ENCODE data around the gene SLC9A9.
"Not testable (repeated sequence)": the region's sequence is repeated elsewhere in the genome, so short reads cannot be mapped to it uniquely, and the experiment has no call there.

SLC9A9 gene

DNA sequence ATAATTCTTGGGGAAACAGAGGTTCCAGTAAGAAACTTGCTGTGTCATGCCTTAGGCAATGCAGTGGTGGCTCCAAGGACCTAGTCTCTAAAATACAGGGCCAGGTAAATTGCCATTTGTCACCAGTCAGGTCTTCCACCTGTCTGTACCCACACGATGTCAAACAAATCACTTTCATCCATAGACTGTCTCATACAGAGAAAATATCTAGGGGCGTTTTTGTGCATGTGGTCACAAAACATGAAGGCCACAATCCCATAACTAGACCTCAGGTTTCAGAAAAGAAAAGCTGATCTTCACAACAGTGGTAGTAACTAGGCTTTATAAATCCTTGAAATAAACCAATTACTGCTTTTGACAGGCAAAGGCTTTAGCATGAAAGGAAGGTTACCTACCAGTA is 92.3 kb downstream of the SLC9A9 start:
- DNase-seq (ENCODE audit: low spot score): no peak

DNA sequence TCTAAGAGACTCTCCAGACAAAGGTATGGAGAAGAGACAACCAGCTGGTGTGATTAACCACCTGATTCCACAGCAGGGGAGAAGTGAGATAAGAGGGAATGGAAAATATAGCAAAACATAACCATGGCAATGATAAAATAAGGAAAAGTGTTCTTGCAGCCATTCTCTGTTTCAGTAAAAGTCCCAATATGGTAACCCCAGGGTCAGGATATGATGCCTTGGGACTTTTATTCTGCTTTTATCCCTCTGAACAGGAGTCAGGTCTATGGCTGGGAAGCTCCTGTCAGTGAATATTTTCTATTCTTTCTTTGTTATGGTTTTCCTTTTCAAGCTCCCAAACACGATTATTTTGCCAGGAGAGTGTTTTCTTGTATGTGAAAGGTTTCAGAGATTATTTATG is 94.2 kb downstream of the SLC9A9 start:
- no peak for DNase-seq (ENCODE audit: low spot score)

DNA sequence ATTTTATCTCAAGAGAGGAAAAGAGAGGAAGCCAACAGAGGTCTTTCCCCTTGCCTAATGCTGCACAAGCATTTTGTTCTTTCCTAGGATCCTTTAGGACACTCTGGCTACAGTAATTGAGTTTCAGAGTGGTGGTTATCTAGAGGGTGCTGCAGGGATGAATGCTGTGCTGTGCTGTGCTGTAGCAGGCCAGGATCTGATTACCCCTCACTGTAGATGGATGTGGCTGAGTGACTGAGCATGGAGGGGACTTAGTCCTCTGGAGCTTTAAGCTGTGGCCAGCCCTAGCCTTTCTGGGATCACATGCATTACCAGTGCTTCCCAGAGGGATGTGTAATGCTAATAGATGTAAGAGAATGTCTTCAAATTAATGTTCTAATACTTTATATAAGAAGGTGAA is 94.8 kb downstream of the SLC9A9 start:
- no peak for DNase-seq (ENCODE audit: low spot score)

DNA sequence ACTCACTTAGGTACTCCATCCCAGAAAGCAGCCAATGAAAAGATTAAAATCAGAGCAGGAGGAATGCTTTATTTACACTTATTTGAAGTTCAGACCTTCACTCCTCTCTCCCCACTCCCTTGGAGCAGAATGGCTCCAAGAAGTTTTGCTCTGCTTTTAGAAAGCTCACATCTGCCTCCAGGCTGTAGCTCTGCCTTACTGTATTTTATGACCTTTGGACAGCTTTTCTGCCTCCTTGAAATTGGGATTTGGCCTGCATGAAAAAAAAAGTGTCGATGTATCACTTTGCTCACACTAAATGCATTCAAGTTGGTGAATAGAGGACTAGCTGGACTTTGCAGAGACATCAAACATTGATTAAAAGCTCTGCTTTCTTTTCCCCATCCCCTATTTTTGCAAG is 95.3 kb downstream of the SLC9A9 start:
- no peak for DNase-seq (ENCODE audit: low spot score)

DNA sequence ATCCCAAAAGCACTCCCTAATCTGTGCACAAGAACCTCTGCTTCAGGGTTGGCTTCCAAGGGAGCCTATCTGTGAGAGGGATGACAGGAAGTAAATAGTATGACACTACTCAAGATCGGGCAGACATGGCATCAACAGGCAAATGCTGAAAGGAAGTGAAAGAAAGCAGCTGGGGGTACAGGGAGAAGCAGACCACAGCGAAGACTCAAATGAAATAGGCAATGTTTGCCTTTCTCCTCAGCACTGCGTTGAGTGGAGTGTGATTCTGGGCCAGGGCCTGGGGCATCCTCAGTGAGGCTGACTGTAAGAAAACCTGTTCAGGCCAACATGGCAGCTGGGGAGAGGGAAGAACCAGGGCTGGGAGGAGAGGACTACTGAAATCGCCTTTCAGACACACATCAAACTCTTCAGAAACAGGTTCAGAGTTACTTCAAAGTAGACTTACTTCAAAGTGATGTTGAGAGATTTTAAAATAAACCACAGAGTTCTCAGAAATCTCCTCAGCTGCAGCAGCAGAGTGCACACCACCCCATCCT is 96.6 kb downstream of the SLC9A9 start:
- DNase-seq (ENCODE audit: low spot score): peak; percentile 30

DNA sequence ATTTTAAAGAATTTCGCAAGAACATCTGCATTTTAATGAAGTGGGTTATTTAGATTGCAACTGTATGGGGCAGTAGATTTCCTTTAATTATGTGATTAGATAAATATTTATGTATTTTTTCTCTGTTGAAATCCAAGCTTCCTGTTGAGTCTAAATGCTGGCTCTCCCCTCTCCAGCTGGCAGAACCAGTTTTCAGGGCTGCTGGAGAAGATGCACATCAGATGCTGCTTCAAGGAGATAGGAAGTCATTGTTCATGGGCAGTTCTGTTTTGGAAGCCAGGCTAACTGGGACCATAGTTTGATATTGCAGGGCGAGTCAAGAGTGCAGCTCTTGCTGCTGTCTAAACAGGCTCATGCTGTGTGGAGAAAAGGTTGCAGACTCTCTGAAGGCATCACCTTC is 97.4 kb downstream of the SLC9A9 start:
- no peak for DNase-seq (ENCODE audit: low spot score)

DNA sequence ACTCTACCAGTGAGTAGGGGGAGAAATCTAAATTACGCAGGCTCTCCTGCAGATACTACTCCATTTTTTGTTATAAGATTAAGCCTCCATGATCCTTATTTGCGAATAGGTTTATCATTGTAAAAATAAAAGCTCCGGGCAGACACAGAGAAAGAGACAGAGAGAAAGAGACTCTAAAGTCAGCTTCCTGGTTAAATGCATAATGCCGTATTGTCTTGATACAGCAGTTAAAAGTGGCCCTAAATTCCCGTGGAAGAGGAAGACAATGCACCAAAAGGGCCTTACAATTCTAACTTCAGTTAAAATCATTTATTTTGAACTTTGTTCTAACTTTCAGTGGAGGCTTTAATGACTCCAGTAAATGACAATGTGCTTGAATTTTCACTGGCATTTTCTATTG is 98.3 kb downstream of the SLC9A9 start:
- no peak for DNase-seq (ENCODE audit: low spot score)

DNA sequence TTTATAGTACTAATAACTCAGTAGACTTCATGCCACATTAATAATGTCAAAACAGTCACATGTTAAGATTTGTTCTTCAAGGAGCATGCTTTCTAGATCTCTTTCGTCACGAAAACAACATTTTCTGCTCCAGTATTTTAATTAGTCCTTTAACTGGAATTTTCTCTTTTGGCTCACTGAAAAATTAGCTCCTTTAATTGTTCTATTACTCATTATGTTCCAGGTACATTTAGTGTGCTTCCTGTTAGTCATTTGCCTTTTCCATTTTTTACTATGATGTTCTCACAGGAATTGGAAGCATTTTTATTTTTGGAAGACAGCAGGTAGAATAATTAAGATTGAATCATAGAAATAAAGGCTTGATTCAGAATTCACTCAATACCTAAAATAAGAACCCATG is 111.2 kb downstream of the SLC9A9 start:
- DNase-seq (ENCODE audit: low spot score): no peak

DNA sequence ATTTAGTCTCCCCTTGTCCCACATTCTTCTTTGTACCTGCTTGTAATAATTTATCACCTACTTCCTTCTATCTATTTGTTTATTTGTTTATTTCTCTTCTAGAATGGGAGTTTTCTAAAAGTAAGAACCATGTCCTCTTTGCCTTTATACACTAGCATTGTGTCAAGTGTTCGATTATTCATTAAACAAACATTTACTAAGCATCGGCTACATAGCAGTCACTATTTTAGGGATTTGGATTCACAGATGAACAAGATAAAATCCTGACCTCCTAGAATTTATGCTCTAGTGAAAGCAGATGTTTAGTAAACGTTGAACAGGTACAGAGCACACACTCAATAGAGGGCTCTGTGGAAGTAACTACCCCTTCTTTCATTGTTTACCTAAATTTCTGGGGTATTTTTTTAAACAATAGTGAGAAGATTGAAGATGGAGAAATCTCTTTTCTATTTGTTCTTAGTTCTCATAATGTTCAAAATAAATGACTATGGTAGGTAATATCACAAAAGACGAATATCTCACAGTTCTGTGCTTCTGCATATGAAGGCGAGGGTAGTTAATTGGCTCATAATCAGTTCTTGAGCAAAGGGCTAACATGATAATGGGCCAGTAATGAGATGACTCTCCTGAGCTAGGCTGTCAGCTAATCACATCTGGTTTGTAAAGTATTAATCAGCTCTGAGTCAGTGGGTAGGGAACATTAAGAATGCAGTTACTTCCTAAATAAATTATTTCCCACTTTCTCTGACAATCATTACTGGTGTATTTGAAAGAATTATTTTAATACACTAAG is 111.9 kb downstream of the SLC9A9 start:
- DNase-seq (ENCODE audit: low spot score): no peak

DNA sequence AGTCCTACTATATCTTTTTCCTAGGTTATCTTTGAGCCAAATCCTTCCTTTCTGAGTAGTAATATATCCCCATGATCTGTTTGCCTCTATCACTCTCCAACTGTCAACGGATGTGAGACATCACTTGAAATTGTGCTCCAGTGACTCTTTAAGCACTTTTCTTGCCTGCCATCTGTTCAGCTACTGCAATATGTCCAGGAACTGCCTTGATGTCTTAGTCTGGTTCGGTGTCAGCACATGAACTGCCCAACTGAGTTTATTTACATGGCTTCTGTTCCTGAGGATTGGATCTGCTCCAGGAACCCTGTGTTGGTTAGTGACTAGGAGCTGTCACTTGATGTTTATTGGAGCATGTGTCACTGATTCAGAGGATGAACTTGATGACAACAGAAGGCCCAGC is 116.5 kb downstream of the SLC9A9 start:
- DNase-seq (ENCODE audit: low spot score): no peak

DNA sequence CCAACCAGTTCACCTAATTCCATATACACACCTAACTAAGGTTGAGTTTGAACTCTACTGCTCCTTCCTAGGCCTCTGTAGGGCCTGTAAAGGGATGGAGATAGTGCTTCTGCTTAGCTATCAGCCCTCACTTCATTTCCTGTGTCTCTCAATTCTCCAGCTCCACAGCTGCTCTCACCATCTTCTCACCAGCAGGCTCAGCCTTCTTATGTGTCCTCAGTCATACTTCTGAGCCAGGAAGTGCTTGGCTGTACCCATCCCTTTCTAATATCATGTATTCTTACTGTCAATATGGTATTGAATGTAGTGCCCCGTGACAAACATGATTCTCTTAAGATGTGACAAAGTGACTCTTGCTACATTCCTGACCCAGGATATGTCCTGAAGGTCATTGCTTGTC is 116.9 kb downstream of the SLC9A9 start:
- no peak for DNase-seq (ENCODE audit: low spot score)

DNA sequence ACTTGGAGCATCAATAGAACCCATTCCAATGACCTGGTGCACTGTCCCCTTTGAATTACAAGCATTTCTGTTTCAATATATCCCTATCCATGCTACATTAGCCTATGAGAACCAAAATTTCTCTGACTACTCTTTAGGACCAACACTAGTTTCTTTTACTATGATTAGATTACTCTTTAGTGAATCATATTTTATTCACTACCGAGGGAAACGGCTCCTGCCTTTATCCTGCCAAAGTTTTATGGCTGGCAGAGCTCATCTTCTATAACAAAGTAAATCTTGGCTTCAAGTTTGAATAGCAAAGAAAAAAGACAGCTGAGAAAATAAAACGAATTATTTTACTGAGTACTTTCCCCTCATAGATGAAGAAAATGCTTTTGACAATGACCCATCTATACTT is 120.9 kb downstream of the SLC9A9 start:
- no peak for DNase-seq (ENCODE audit: low spot score)

DNA sequence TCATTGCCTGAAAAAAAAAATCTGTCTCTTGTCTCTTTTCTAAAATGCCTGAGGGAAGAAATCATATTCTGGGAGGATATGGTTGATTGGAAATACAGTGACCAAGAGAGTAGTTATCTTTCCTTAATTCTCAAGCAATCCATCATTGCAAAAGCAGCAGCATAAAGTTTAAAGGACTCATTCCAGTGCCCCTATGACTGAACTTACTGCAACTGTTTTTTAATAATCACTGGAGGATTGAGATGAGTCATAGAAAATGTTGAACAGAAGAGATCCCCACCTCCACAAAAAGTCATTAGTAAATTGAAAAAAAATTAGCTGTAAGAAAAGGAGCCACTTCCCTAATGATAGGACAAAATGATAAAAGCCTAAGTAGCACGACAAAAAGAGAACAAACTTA is 121.5 kb downstream of the SLC9A9 start:
- no peak for DNase-seq (ENCODE audit: low spot score)

DNA sequence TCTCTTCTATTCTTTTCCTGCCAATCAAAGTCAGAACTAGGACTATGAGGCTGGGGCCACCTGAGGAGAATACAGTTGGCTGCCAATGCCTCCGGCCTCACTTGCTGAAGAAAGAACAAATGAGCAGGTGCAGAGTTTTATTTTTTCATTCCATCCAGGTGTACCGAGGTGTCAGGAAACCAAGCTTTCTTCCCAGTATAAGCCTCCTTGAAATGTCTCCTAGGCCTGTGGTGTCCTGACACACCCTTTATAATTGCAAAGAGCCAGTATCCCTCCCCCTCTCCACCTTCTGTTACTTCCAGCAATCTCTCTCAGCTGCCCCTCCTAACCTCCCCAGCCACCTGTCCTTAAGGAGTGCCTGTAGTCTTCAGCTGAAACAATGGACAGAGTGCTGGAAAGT is 127.9 kb downstream of the SLC9A9 start:
- DNase-seq (ENCODE audit: low spot score): no peak

DNA sequence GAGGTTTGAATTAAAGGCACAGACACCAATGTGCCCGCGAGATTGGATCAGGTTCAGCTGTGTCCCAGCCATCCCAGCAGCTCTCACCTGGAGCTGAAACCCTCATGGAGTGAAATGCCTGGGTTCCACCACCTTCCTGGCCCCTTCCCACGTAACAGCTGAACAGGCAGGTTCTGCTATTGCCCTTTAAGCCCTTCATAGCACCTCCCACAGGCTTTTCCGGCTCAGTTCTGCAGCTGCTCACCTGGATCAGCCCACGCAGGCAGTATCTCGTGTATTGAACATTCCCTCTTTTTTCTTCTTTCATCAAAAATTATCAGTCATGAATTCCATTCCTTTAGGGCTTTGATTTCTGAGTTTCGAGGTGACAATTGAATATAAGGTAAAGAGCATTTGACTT is 129.8 kb downstream of the SLC9A9 start:
- DNase-seq (ENCODE audit: low spot score): no peak

DNA sequence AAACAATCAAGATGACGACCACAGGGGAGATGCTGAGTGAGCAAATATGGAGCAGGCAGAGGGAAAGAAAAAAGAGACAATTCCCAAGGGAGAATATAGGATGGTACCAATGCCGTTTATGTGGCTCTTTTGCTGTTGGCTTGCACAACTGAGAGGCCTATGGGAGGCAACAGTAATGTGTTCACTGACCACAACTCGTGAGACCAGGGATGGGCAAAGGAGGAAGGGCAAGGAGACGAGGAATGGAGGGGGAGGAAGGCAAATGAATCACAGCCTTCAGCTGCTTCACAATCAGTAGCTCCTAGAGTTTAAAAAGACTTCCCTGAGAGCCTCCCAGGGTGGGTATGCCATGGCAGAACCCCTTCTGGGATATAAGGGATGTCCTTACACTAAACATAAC is 131.5 kb downstream of the SLC9A9 start:
- no peak for DNase-seq (ENCODE audit: low spot score)

DNA sequence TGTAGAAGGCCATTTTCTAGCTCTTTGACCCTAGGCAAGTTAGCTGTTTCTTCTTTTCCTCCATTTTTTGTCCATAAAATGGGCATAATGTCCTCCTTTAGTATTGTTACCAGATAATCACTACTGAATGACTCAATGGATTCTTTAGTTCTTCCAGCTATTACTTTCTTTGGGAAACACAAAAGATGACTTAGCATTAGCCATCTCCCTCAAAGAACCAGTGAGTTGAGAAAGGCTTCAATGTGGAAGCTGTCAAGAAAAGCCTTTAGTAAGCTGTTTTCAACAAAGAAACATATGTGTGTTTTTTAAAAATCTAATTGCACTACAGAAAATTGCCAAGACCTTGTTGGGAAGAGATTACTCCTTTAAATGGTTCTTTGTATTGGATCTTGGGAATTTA is 135.7 kb downstream of the SLC9A9 start:
- DNase-seq (ENCODE audit: low spot score): no peak

DNA sequence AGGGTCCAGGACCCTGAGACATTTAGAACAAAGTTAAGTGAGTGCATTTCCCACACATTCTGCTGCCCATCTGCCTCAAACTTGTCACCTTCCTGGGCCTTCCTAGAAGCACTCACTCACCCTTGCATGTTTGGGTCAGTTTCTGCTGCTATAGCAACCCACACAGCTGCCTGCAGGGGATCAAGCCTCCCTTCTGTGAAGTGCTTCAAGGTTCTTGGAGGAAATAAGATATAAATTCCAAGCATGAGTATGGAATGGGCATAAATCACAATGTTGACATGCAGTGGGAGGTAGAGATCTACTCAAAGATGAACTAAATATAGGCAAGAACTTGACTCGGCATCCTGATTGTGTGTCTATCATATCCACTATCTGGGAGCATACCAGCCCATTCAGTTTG is 140.4 kb downstream of the SLC9A9 start:
- no peak for DNase-seq (ENCODE audit: low spot score)

DNA sequence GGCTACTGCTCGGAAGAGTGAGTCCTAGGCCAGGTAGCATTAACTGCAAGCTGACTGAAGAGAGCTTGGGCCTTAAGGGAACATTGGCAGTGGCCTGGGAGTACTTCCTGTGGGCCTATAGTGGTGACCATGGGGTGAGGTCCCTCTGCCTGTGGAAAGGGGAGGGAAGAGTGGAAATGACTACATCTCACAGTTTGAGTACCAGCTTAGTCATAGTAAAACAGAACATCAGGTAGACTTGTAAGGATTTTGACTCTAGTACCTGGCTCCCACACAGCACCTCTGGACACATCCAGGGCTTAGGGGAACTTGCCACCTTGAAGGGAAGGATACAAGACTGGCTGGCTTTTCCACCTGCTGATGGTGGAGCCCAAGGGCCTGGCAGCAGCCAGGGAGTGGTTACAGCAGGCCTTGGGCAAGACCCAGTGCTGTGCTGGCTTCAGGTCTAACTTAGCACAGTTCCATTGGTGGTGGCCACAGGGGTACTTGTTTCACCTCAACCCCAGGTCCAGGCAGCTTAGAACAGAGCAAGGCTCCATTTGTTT is 147.8 kb downstream of the SLC9A9 start:
- no peak for DNase-seq (ENCODE audit: low spot score)

DNA sequence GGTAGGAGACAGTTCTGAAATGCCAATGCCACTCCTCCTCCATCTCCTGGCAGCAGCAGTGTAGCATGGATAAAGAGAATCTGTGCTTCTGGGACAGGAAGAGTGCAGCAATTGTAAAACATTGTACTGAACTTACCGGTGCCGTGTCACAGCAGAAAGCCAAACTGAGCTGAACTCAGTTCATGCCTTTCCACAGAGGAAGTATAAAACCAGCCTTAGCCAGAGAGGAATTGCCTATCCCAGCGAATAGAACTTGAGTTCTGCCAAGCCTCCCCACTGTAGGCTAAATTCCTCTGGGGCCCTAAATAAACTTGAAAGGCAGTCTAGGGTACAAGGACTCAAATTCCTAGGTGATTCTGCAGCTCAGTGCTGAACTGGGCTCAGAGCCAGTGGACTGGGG is 148.8 kb downstream of the SLC9A9 start:
- DNase-seq (ENCODE audit: low spot score): no peak

DNA sequence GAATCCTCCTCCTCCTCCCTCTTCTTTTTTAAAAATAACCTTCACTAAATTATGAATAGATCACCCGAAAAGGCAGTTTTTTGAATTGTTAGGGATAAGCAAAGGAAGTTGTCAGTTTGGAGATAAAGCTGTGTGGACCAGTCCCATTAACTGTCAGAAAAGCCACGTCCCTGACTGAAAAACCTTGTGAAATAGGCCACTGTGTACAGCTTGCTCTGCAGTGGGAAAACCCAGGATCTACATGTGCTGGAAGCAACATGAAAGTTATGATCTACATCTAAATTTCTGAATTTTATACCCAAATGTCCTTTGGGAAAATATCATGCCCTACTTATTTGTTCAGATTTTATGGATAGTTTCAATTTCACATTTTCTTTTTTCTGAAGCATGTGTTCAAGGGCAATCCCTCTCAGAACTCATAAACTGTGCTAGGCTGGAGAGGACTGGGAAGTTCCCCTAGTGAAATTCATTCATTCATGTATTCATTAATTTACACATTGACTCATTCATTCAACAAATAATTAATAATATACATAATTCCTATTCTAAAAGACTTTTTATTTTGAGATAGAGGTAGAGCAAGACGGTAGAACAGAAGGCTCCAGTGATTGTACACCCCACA is 149.5 kb downstream of the SLC9A9 start:
- DNase-seq (ENCODE audit: low spot score): no peak

DNA sequence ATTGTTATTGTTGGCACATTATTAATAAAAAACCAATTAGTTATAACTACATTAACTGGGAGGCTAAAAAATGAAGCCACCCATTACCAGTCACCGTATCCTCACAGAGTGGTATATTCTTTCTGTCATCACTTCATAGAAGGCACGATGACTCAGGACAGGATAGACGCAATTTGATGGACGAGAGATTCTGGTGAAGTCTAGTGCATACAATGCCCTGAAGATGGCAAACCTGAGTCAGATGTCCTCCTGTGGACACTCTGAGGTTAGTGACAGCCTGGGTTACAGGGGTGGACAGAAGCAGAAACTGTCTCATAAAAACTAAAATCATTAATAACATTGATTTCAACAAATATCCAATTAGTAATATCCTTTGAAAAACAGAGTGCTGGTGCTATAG is 150.3 kb downstream of the SLC9A9 start:
- DNase-seq (ENCODE audit: low spot score): no peak

DNA sequence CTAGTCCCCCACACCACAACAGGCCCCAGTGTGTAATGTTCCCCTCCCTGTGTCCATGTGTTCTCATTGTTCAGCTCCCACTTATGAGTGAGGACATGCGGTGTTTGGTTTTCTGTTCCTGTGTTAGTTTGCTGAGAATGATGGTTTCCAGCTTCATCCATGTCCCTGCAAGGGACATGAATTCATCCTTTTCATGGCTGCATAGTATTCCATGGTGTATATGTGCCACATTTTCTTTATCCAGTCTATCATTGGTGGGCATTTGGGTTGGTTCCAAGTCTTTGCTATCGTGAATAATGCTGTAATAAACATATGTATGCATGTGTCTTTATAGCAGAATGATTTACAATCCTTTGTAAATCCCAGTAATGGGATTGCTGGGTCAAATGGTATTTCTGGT is 152.9 kb downstream of the SLC9A9 start:
- DNase-seq (ENCODE audit: low spot score): not testable (repeated sequence)

DNA sequence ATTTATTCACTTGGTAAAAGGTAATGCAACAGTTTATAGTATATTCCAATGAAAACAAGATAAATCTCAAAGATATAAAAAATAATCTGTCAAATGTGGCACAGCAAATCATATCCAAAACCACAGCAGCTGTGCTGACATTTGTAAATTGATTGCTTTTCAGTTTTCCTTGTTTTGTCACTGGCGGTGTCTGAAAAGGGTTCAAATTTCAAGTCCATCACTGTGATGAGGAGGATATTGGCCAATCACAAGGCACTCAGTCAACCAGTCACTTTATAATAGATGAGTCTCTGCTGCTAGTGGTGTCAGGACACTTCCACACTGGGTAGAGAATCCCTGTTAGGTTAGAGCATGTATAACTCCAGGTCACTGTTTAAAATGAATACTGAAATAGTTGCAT is 154.8 kb downstream of the SLC9A9 start:
- no peak for DNase-seq (ENCODE audit: low spot score)

All from NAMALWA (cell line).